ENCODE data around the gene HPCAL1.

Gene HPCAL1

GRCh38 chr2:10365412-10365811 is 62.7 kb downstream of the HPCAL1 start:
- Histone ChIP-seq H3K36me3 (ENCODE audit: insufficient read depth, low read length) (no peaks in the 10 kb centered on the region), H3K4me3 (ENCODE audit: low read length, poor library complexity, severe bottlenecking) (no peak overlapping the region), H3F3A (ENCODE audit: low read depth) (no peaks in the 10 kb centered on the region), H3K27me3 (ENCODE audit: insufficient read depth, low read length, poor library complexity, severe bottlenecking) (no peaks in the 10 kb centered on the region), H3K9me2 (replicated peaks; ENCODE audit: low read depth, low read length) (no peaks in the 10 kb centered on the region), H3K4me2 (ENCODE audit: low read depth, low read length, poor library complexity, severe bottlenecking) (no peak overlapping the region), H3K9me3 (ENCODE audit: insufficient read depth, low read depth, low read length) (no peaks in the 10 kb centered on the region), H3K9ac (ENCODE audit: low read depth, low read length, poor library complexity, severe bottlenecking) (no peak overlapping the region), H3K79me2 (ENCODE audit: insufficient read depth, low read length) (peaks cover 83% of the 10 kb centered on the region; the same call in 1 of the 2 replicates), H4K20me1 (ENCODE audit: insufficient read depth, low read length, poor library complexity, severe bottlenecking) (no peaks in the 10 kb centered on the region), H3K4me1 (ENCODE audit: insufficient read depth, low read length, poor library complexity, severe bottlenecking) (no peaks in the 10 kb centered on the region), H2AFZ (ENCODE audit: low read length) (no peak overlapping the region)
- TF ChIP-seq CTCF (conservative IDR thresholded peaks at IDR 0.05; ENCODE audit: low read length) (no peak), EZH2phosphoT487 (IDR thresholded peaks at IDR 0.05; ENCODE audit: borderline replicate concordance) (no peak)

- no peak overlapping the region for H3K4me3 ChIP-seq (ENCODE audit: low read length, poor library complexity, severe bottlenecking)
- H3F3A ChIP-seq (ENCODE audit: low read depth): no peaks in the 10 kb centered on the region
- TF ChIP-seq EZH2phosphoT487 (IDR thresholded peaks at IDR 0.05; ENCODE audit: borderline replicate concordance): no peak
- no peak for TF ChIP-seq CTCF (conservative IDR thresholded peaks at IDR 0.05; ENCODE audit: low read length)
- H3K9me2 ChIP-seq (replicated peaks; ENCODE audit: low read depth, low read length): no peaks in the 10 kb centered on the region
- no peaks in the 10 kb centered on the region for H3K36me3 ChIP-seq (ENCODE audit: insufficient read depth, low read length)
- H3K9ac ChIP-seq (ENCODE audit: low read depth, low read length, poor library complexity, severe bottlenecking): no peak overlapping the region
- H3K4me1 ChIP-seq (ENCODE audit: insufficient read depth, low read length, poor library complexity, severe bottlenecking): no peaks in the 10 kb centered on the region
- no peak overlapping the region for H2AFZ ChIP-seq (ENCODE audit: low read length)
- no peaks in the 10 kb centered on the region for H4K20me1 ChIP-seq (ENCODE audit: insufficient read depth, low read length, poor library complexity, severe bottlenecking)
- no peak overlapping the region for H3K4me2 ChIP-seq (ENCODE audit: low read depth, low read length, poor library complexity, severe bottlenecking)
- H3K9me3 ChIP-seq (ENCODE audit: insufficient read depth, low read depth, low read length): no peaks in the 10 kb centered on the region
- no peaks in the 10 kb centered on the region for H3K27me3 ChIP-seq (ENCODE audit: insufficient read depth, low read length, poor library complexity, severe bottlenecking)
- peaks cover 87% of the 10 kb centered on the region; the same call in 1 of the 2 replicates for H3K79me2 ChIP-seq (ENCODE audit: insufficient read depth, low read length)
Measured at GRCh38 chr2:10366601-10367270, 64.0 kb downstream of the HPCAL1 start.

GRCh38 chr2:10367472-10368439 is 65.1 kb downstream of the HPCAL1 start:
- Histone ChIP-seq H3K4me1 (ENCODE audit: insufficient read depth, low read length, poor library complexity, severe bottlenecking) (no peaks in the 10 kb centered on the region), H3K36me3 (ENCODE audit: insufficient read depth, low read length) (no peaks in the 10 kb centered on the region)

More at GRCh38 chr2:10367472-10368439, 65.1 kb downstream of the HPCAL1 start:
- no peak overlapping the region for H3K4me2 ChIP-seq (ENCODE audit: low read depth, low read length, poor library complexity, severe bottlenecking)
- no peak overlapping the region for H2AFZ ChIP-seq (ENCODE audit: low read length)
- no peaks in the 10 kb centered on the region for H3F3A ChIP-seq (ENCODE audit: low read depth)
- no peak overlapping the region for H3K9ac ChIP-seq (ENCODE audit: low read depth, low read length, poor library complexity, severe bottlenecking)
- TF ChIP-seq EZH2phosphoT487 (IDR thresholded peaks at IDR 0.05; ENCODE audit: borderline replicate concordance) (no peak), CTCF (conservative IDR thresholded peaks at IDR 0.05; ENCODE audit: low read length) (no peak)
- no peaks in the 10 kb centered on the region for H3K9me3 ChIP-seq (ENCODE audit: insufficient read depth, low read depth, low read length)
- no peak overlapping the region for H3K4me3 ChIP-seq (ENCODE audit: low read length, poor library complexity, severe bottlenecking)
- H3K79me2 ChIP-seq (ENCODE audit: insufficient read depth, low read length): peaks cover 86% of the 10 kb centered on the region; the same call in 1 of the 2 replicates
- H3K27me3 ChIP-seq (ENCODE audit: insufficient read depth, low read length, poor library complexity, severe bottlenecking): no peaks in the 10 kb centered on the region
- no peaks in the 10 kb centered on the region for H4K20me1 ChIP-seq (ENCODE audit: insufficient read depth, low read length, poor library complexity, severe bottlenecking)
- H3K9me2 ChIP-seq (replicated peaks; ENCODE audit: low read depth, low read length): no peaks in the 10 kb centered on the region

Data from Loucy (cell line).